H9 (cell line): ENCODE results near the gene PTBP3. TPM values are rescaled to one million over a fixed set of nuclear protein-coding genes. Genes with fewer than 3 reads are reported as not detected.

Experiments used
- DNase-seq: peaks from one replicate; pipeline ENCODE4 v3.0.0-alpha.2; 2017
- H2AFZ ChIP-seq: one replicate; pipeline ENCODE4 v1.6.1; 2013; ENCODE audit warnings: mild to moderate bottlenecking, low read length, control low read depth, moderate library complexity
- H2AK5ac ChIP-seq: 2 replicates; pipeline ENCODE4 v1.6.1; 2013; ENCODE audit warnings: low read length, control low read depth, mixed read lengths; ENCODE audit not compliant: insufficient read length
- H2BK120ac ChIP-seq: one replicate; pipeline ENCODE4 v1.6.1; 2013; ENCODE audit warnings: low read depth, mild to moderate bottlenecking, low read length, control low read depth, inconsistent platforms; ENCODE audit not compliant: poor library complexity, severe bottlenecking
- H2BK12ac ChIP-seq: 2 replicates; pipeline ENCODE4 v1.6.1; 2013; ENCODE audit warnings: low read length, control low read depth, mixed read lengths, low read depth; ENCODE audit not compliant: insufficient read length
- H2BK15ac ChIP-seq: 2 replicates; pipeline ENCODE4 v1.6.1; 2013; ENCODE audit warnings: low read depth, low read length, control low read depth
- H2BK20ac ChIP-seq: one replicate; pipeline ENCODE4 v1.6.1; 2013; ENCODE audit warnings: low read depth, mild to moderate bottlenecking, low read length, control low read depth, inconsistent platforms; ENCODE audit not compliant: poor library complexity, severe bottlenecking
- H2BK5ac ChIP-seq: 2 replicates; pipeline ENCODE4 v1.6.1; 2013; ENCODE audit warnings: low read length, control low read depth, mixed read lengths; ENCODE audit not compliant: insufficient read length
- H3K14ac ChIP-seq: 2 replicates; pipeline ENCODE4 v1.6.1; 2013; ENCODE audit warnings: low read length, control low read depth; ENCODE audit not compliant: insufficient read depth
- H3K18ac ChIP-seq: 2 replicates; pipeline ENCODE4 v1.6.1; 2013; ENCODE audit warnings: low read depth, mild to moderate bottlenecking, mixed read lengths, low read length, control low read depth; ENCODE audit not compliant: insufficient read length
- H3K23ac ChIP-seq: 2 replicates; pipeline ENCODE4 v1.6.1; 2013; ENCODE audit warnings: low read length, control low read depth, mixed read lengths, low read depth; ENCODE audit not compliant: insufficient read length
- H3K23me2 ChIP-seq: 2 replicates; pipeline ENCODE4 v1.6.1; 2013; ENCODE audit warnings: low read depth, mild to moderate bottlenecking, mixed read lengths, low read length, control low read depth; ENCODE audit not compliant: insufficient read length, poor library complexity, severe bottlenecking
- H3K27ac ChIP-seq: 2 replicates; pipeline ENCODE4 v1.5.1; 2013; ENCODE audit warnings: low read length, control low read depth, mixed read lengths, low read depth; ENCODE audit not compliant: insufficient read length
- H3K27me3 ChIP-seq: 2 replicates; pipeline ENCODE4 v1.6.1; 2013; ENCODE audit warnings: low read length, control low read depth, inconsistent platforms; ENCODE audit not compliant: insufficient read depth
- H3K4ac ChIP-seq: 2 replicates; pipeline ENCODE4 v1.6.1; 2013; ENCODE audit warnings: low read depth, mild to moderate bottlenecking, control low read depth, inconsistent platforms, low read length, moderate library complexity
- H3K4me1 ChIP-seq: 2 replicates; pipeline ENCODE4 v1.6.1; 2013; ENCODE audit warnings: low read length, control low read depth, inconsistent platforms; ENCODE audit not compliant: insufficient read depth
- H3K4me2 ChIP-seq: 2 replicates; pipeline ENCODE4 v1.6.1; 2013; ENCODE audit warnings: low read length, control low read depth, mixed read lengths; ENCODE audit not compliant: insufficient read length, insufficient read depth
- H3K56ac ChIP-seq: 2 replicates; pipeline ENCODE4 v1.6.1; 2013; ENCODE audit warnings: low read depth, mild to moderate bottlenecking, mixed read lengths, low read length, control low read depth; ENCODE audit not compliant: insufficient read length
- H3K79me1 ChIP-seq: 2 replicates; pipeline ENCODE4 v1.6.1; 2013; ENCODE audit warnings: low read depth, mild to moderate bottlenecking, moderate library complexity, low read length, control low read depth, inconsistent platforms; ENCODE audit not compliant: insufficient read depth, poor library complexity, severe bottlenecking
- H3K79me2 ChIP-seq: 2 replicates; pipeline ENCODE4 v1.6.1; 2013; ENCODE audit warnings: low read length, control low read depth, inconsistent platforms; ENCODE audit not compliant: insufficient read depth
- H3K9ac ChIP-seq: 2 replicates; pipeline ENCODE4 v1.6.1; 2013; ENCODE audit warnings: low read length, control low read depth, mixed read lengths; ENCODE audit not compliant: insufficient read length; ENCODE audit errors: extremely low read depth
- H3K9me3 ChIP-seq: one replicate; pipeline ENCODE4 v1.6.1; 2013; ENCODE audit warnings: low read depth, low read length, inconsistent platforms; ENCODE audit not compliant: control insufficient read depth
- H3T11ph ChIP-seq: one replicate; pipeline ENCODE4 v1.6.1; 2013; ENCODE audit warnings: mild to moderate bottlenecking, low read length, control low read depth, inconsistent platforms
- H4K20me1 ChIP-seq: one replicate; pipeline ENCODE4 v1.6.1; 2013; ENCODE audit not compliant: control insufficient read depth, insufficient read length, insufficient read depth
- H4K5ac ChIP-seq: 2 replicates; pipeline ENCODE4 v1.6.1; 2013; ENCODE audit warnings: low read depth, mild to moderate bottlenecking, mixed read lengths, low read length, control low read depth; ENCODE audit not compliant: insufficient read length
- H4K8ac ChIP-seq: replicated peaks from 2 replicates; pipeline ENCODE4 v1.6.1; 2013; ENCODE audit warnings: low read length, control low read depth, mixed read lengths, low read depth; ENCODE audit not compliant: insufficient read length
- H4K91ac ChIP-seq: 2 replicates; pipeline ENCODE4 v1.6.1; 2013; ENCODE audit warnings: low read depth, mild to moderate bottlenecking, moderate library complexity, mixed read lengths, low read length, control low read depth; ENCODE audit not compliant: insufficient read length
- H3K27ac Mint-ChIP-seq, 3 experiments: 2 replicates in 2 of 3; 3 replicates in 1 of 3; pipeline ENCODE4 v1.8.0; 2020 to 2021; ENCODE audit warnings: mixed read lengths in 3 of 3, mild to moderate bottlenecking in 1 of 3, moderate library complexity in 1 of 3
- H3K27me3 Mint-ChIP-seq: 2 replicates; pipeline ENCODE4 v1.8.0; 2021; ENCODE audit warnings: low read depth, mild to moderate bottlenecking, moderate library complexity, mixed read lengths
- H3K36me3 Mint-ChIP-seq, 3 experiments: 2 replicates in 2 of 3; 3 replicates in 1 of 3; pipeline ENCODE4 v1.8.0; 2020 to 2021; ENCODE audit warnings: low read depth in 3 of 3, mixed read lengths in 3 of 3; ENCODE audit not compliant: insufficient read depth in 1 of 3
- H3K4me1 Mint-ChIP-seq, 2 experiments: 2 replicates each; pipeline ENCODE4 v1.8.0; 2020; ENCODE audit warnings: mixed read lengths in 2 of 2
- H3K4me3 Mint-ChIP-seq, 2 experiments: 2 replicates in 1 of 2; 3 replicates in 1 of 2; pipeline ENCODE4 v1.8.0; 2020 to 2021; ENCODE audit warnings: mild to moderate bottlenecking in 2 of 2, mixed read lengths in 2 of 2, moderate library complexity in 1 of 2
- H3K9me3 Mint-ChIP-seq, 2 experiments: 2 replicates in 1 of 2; 3 replicates in 1 of 2; pipeline ENCODE4 v1.8.0; 2020; ENCODE audit warnings: mild to moderate bottlenecking in 2 of 2, mixed read lengths in 2 of 2, moderate library complexity in 1 of 2
- WGBS: extraction: QIAGEN DNeasy Blood & Tissue Kit; methylation state at CpG from one replicate; pipeline ENCODE4 v1.1.7; 2013; ENCODE audit warnings: missing lambda C conversion rate, low lambda C conversion rate, mixed read lengths; ENCODE audit not compliant: insufficient read length; ENCODE audit errors: extremely low coverage; 5-methylcytosine and 5-hydroxymethylcytosine counted together
- total RNA-seq: library from RNA; stranded (reverse); gene quantifications from 2 replicates; pipeline ENCODE4 v1.2.1, GENCODE V29; 2021
- TF ChIP-seq, protein P1 (sequence below): fragments of 200-600 bp; sonication (generic); conservative IDR thresholded peaks from 3 replicates; pipeline ENCODE4 v1.8.0; 2021; ENCODE audit warnings: antibody characterized with exemption, mild to moderate bottlenecking

PTBP3 gene
- total RNA-seq, 1 experiment from 2014 or later, result 89.5 TPM

DNA sequence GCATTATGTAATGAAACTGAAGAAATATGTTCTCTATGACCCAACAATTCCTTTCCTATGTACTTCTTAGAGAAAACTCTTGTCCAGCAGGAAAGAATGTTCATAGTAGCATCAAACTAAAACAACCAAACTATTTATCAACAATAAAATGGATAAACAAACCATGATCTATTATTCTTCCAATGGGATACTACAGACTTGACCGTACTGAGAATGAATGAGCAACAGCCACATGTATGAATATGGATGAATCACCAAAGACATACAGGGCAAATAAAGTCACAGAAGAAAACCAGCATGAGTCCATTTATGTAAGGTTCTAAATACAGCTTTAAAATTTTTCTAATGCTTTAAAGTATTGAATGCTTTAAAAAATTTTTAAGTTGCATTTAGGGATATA, 84.7 kb downstream of the PTBP3 start:
- no peaks in the 10 kb centered on the region for H3K4me1 ChIP-seq
- H3K27me3 Mint-ChIP-seq, result no peaks in the 10 kb centered on the region
- H2BK20ac ChIP-seq, result no peak overlapping the region
- TF ChIP-seq, protein P1, sequence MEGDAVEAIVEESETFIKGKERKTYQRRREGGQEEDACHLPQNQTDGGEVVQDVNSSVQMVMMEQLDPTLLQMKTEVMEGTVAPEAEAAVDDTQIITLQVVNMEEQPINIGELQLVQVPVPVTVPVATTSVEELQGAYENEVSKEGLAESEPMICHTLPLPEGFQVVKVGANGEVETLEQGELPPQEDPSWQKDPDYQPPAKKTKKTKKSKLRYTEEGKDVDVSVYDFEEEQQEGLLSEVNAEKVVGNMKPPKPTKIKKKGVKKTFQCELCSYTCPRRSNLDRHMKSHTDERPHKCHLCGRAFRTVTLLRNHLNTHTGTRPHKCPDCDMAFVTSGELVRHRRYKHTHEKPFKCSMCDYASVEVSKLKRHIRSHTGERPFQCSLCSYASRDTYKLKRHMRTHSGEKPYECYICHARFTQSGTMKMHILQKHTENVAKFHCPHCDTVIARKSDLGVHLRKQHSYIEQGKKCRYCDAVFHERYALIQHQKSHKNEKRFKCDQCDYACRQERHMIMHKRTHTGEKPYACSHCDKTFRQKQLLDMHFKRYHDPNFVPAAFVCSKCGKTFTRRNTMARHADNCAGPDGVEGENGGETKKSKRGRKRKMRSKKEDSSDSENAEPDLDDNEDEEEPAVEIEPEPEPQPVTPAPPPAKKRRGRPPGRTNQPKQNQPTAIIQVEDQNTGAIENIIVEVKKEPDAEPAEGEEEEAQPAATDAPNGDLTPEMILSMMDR, result no peak
- H2BK12ac ChIP-seq, result no peak overlapping the region
- no peak overlapping the region for H2BK5ac ChIP-seq
- no CpG with 5 or more reads among the region's 1 CpG for WGBS
- no peak overlapping the region for H3K9ac ChIP-seq
- no peak overlapping the region for H2BK15ac ChIP-seq
- peaks cover 8 to 18% (median 15%) of the 10 kb centered on the region in 3 experiments; a peak in 6 of 7 replicates for H3K36me3 Mint-ChIP-seq
- H3K4me1 Mint-ChIP-seq, result no peaks in the 10 kb centered on the region; a peak in 1 of 4 replicates
- no peak overlapping the region for H3K18ac ChIP-seq
- no peak overlapping the region for H4K91ac ChIP-seq
- no peak overlapping the region for H3T11ph ChIP-seq
- H3K4me3 Mint-ChIP-seq, result no peak overlapping the region
- no peak overlapping the region for H4K5ac ChIP-seq
- H3K27ac ChIP-seq, result no peak overlapping the region
- H3K79me1 ChIP-seq, result no peaks in the 10 kb centered on the region
- H3K23me2 ChIP-seq, result no peaks in the 10 kb centered on the region
- H4K8ac ChIP-seq, result no peak overlapping the region
- H3K27me3 ChIP-seq, result no peaks in the 10 kb centered on the region
- H3K56ac ChIP-seq, result no peak overlapping the region
- H3K4me2 ChIP-seq, result no peak overlapping the region
- H2BK120ac ChIP-seq, result no peak overlapping the region
- H3K4ac ChIP-seq, result no peak overlapping the region
- no peaks in the 10 kb centered on the region for H4K20me1 ChIP-seq
- no peak overlapping the region; a peak in 1 of 7 replicates for H3K27ac Mint-ChIP-seq
- DNase-seq, result no peak
- no peak overlapping the region for H2AK5ac ChIP-seq
- no peak overlapping the region for H3K23ac ChIP-seq
- no peaks in the 10 kb centered on the region for H3K9me3 ChIP-seq
- H3K9me3 Mint-ChIP-seq, result no peaks in the 10 kb centered on the region
- H3K14ac ChIP-seq, result no peak overlapping the region
- no peak overlapping the region for H2AFZ ChIP-seq
- no peaks in the 10 kb centered on the region for H3K79me2 ChIP-seq
